ENCODE results near the gene MMP8.
"Not testable (repeated sequence)": the region's sequence is repeated elsewhere in the genome, so short reads cannot be mapped to it uniquely, and the experiment has no call there.

The MMP8 gene

GRCh38 chr11:102749101-102749722 is 24.5 kb upstream of the MMP8 start:
- TF ChIP-seq JUND (IDR thresholded peaks at IDR 0.05; ENCODE audit: low read depth): no peak
- in situ Hi-C loops (cut with HindIII; ENCODE audit: low pct_unique_long_range_greater_than_20kb, low sequenced_read_pairs): no loop called here
- DNase-seq (ENCODE audit: low read depth in 1 of 2, low spot score in 1 of 2): no peak

- peak in 1 of 2 experiments; percentile 35 for DNase-seq (ENCODE audit: low read depth in 1 of 2, low spot score in 1 of 2)
- in situ Hi-C loops (cut with HindIII; ENCODE audit: low pct_unique_long_range_greater_than_20kb, low sequenced_read_pairs): not testable (repeated sequence)
These were observed 22.2 kb upstream of the MMP8 start for GRCh38 chr11:102746746-102747578.

GRCh38 chr11:102734650-102735049 is 9.9 kb upstream of the MMP8 start:
- in situ Hi-C loops (cut with HindIII; ENCODE audit: low pct_unique_long_range_greater_than_20kb, low sequenced_read_pairs): no loop called here
- no peak for DNase-seq (ENCODE audit: low read depth in 1 of 2, low spot score in 1 of 2)
- no peak for TF ChIP-seq JUND (IDR thresholded peaks at IDR 0.05; ENCODE audit: low read depth)

- peak; percentile 50 to 90 for DNase-seq (ENCODE audit: low read depth in 1 of 2, low spot score in 1 of 2)
- TF ChIP-seq JUND (IDR thresholded peaks at IDR 0.05; ENCODE audit: low read depth): no peak
- in situ Hi-C loops (cut with HindIII; ENCODE audit: low pct_unique_long_range_greater_than_20kb, low sequenced_read_pairs): no loop called here
These were observed 8.6 kb upstream of the MMP8 start for GRCh38 chr11:102733232-102733875.

GRCh38 chr11:102730944-102731343 is 6.2 kb upstream of the MMP8 start:
- in situ Hi-C loops (cut with HindIII; ENCODE audit: low pct_unique_long_range_greater_than_20kb, low sequenced_read_pairs); DNase-seq (ENCODE audit: low read depth in 1 of 2, low spot score in 1 of 2): not testable (repeated sequence)

- in situ Hi-C loops (cut with HindIII; ENCODE audit: low pct_unique_long_range_greater_than_20kb, low sequenced_read_pairs): no loop called here
- TF ChIP-seq JUND (IDR thresholded peaks at IDR 0.05; ENCODE audit: low read depth): no peak
- DNase-seq (ENCODE audit: low read depth in 1 of 2, low spot score in 1 of 2): peak in 1 of 2 experiments; percentile 18
These were observed 5.4 kb upstream of the MMP8 start for GRCh38 chr11:102729849-102730815.

- DNase-seq (ENCODE audit: low read depth in 1 of 2, low spot score in 1 of 2): no peak
- in situ Hi-C loops (cut with HindIII; ENCODE audit: low pct_unique_long_range_greater_than_20kb, low sequenced_read_pairs): no loop called here
These were observed 3.1 kb upstream of the MMP8 start for GRCh38 chr11:102727890-102728289.

GRCh38 chr11:102722821-102723220 is 1.9 kb downstream of the MMP8 start:
- no peak for TF ChIP-seq JUND (IDR thresholded peaks at IDR 0.05; ENCODE audit: low read depth)
- DNase-seq (ENCODE audit: low read depth in 1 of 2, low spot score in 1 of 2): no peak
- in situ Hi-C loops (cut with HindIII; ENCODE audit: low pct_unique_long_range_greater_than_20kb, low sequenced_read_pairs): no loop called here

More at GRCh38 chr11:102727890-102728289, 3.1 kb upstream of the MMP8 start:
- no peak for TF ChIP-seq JUND (IDR thresholded peaks at IDR 0.05; ENCODE audit: low read depth)

GRCh38 chr11:102719620-102720277 is 5.0 kb downstream of the MMP8 start:
- no peak for TF ChIP-seq JUND (IDR thresholded peaks at IDR 0.05; ENCODE audit: low read depth)
- no peak for DNase-seq (ENCODE audit: low read depth in 1 of 2, low spot score in 1 of 2)
- in situ Hi-C loops (cut with HindIII; ENCODE audit: low pct_unique_long_range_greater_than_20kb, low sequenced_read_pairs): no loop called here

GRCh38 chr11:102717280-102717679 is 7.5 kb downstream of the MMP8 start:
- TF ChIP-seq JUND (IDR thresholded peaks at IDR 0.05; ENCODE audit: low read depth): no peak
- in situ Hi-C loops (cut with HindIII; ENCODE audit: low pct_unique_long_range_greater_than_20kb, low sequenced_read_pairs): no loop called here
- DNase-seq (ENCODE audit: low read depth in 1 of 2, low spot score in 1 of 2): no peak

- in situ Hi-C loops (cut with HindIII; ENCODE audit: low pct_unique_long_range_greater_than_20kb, low sequenced_read_pairs): no loop called here
- no peak for DNase-seq (ENCODE audit: low read depth in 1 of 2, low spot score in 1 of 2)
- no peak for TF ChIP-seq JUND (IDR thresholded peaks at IDR 0.05; ENCODE audit: low read depth)
These were observed 8.2 kb downstream of the MMP8 start for GRCh38 chr11:102716527-102716926.

GRCh38 chr11:102712137-102712536 is 12.6 kb downstream of the MMP8 start:
- in situ Hi-C loops (cut with HindIII; ENCODE audit: low pct_unique_long_range_greater_than_20kb, low sequenced_read_pairs): no loop called here

More at GRCh38 chr11:102712137-102712536, 12.6 kb downstream of the MMP8 start:
- no peak for DNase-seq (ENCODE audit: low read depth in 1 of 2, low spot score in 1 of 2)
- TF ChIP-seq JUND (IDR thresholded peaks at IDR 0.05; ENCODE audit: low read depth): no peak

All from T47D (cell line).